GM03348 (cell line): Measurements from ENCODE around the gene MICALL1.

ENCODE experiments used
- DNase-seq: peaks from one replicate; pipeline ENCODE4 v3.0.0; 2012; ENCODE audit warnings: low spot score

The MICALL1 gene

GRCh38 chr22:37904572-37905533, 1.2 kb upstream of the MICALL1 start:
- DNase-seq: peak; percentile 94

GRCh38 chr22:37906364-37907008, 389 bp downstream of the MICALL1 start:
- DNase-seq: peak; percentile 69

GRCh38 chr22:37907036-37907954, 1.2 kb downstream of the MICALL1 start:
- DNase-seq: peak; percentile 60

DNA sequence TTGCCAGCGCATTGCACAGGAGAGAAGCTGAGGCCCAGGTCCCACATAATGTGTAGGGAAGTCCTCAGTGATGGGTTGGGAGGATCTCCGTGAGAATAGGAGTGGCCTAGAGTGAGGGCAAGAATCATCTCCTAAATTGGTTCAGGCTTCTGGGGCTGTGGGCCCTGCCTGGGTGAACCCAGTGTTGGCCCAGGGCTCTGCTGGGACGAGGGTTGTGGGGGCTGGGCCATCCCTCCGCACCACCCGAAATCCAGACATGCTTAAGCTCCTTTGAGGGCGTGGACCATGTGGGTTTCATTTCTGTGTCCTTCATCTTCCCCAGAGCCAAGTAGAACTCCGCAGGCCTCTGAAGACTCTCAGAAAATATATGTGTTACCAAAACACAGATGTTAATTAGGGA, 3.7 kb downstream of the MICALL1 start:
- DNase-seq: peak; percentile 76

DNA sequence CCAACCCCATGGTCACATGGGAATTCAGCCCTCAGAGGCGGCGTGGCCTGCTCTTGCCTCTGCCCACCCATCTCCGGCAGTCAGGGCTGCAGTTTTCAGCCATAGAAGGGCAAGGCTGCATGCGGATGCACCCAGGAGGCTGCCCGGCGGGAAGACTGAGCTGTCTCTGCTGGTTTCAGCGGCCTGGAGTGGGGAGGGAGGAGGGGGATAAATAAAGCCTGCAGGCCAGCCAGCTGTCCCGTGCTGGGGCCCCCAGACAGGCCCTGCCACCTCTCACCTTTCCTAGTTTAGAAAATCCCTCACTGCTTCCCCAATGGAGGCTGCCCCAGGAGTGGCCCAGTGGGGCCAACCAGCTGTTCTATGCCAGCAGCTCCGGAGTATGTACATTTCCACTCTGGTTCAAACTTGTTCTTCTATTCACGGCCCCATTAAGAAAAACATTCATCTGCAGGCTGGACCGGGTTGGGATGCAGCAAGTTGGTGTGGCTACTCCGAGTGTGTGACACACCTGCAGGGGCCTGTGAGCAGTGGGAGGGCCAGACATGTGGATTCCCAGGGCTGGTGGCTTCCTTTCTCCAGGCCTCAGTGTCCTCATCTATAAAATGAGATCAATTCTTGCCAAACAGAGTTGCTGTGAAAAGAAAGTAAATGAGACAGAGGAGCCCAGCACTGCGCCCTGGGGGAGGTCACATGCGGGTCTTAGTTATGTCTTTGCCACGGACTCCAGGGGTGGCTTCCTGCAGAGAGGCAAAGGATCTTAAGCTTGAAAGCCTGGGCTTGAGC, 5.0 kb downstream of the MICALL1 start:
- DNase-seq: no peak

GRCh38 chr22:37911697-37912096, 5.6 kb downstream of the MICALL1 start:
- no peak for DNase-seq

GRCh38 chr22:37912171-37912570, 6.1 kb downstream of the MICALL1 start:
- DNase-seq: no peak

DNA sequence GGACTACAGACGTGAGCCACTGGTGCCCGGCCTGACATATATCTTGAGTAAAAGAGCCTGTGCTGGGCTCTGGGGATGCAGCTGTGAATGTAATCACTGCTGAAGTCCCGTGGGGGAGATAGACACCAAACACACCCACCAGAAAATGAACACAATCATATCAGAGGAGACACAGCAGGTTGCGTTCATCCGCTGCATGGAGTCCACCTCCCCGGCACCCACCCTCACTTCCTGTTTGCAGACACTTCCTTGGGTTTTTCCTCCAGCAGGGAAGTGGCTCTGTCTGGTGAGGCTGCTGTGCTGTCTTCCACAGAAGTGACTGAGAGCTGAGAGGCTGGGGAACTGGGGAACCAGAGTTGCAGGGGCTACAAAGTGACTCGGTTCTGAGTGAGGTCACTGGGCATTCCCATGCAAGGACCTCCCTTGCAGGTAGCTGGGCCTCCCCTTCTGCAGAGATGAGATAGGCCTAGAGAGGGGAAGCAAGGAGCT, 7.2 kb downstream of the MICALL1 start:
- DNase-seq: no peak

- no peak for DNase-seq
These were observed 10.2 kb downstream of the MICALL1 start for GRCh38 chr22:37916311-37916710.

GRCh38 chr22:37917874-37918548, 11.9 kb downstream of the MICALL1 start:
- DNase-seq: no peak

- no peak for DNase-seq
These were observed 12.6 kb downstream of the MICALL1 start for GRCh38 chr22:37918580-37919270.

- DNase-seq: no peak
These were observed 14.0 kb downstream of the MICALL1 start for GRCh38 chr22:37920126-37920525.

- no peak for DNase-seq
These were observed 16.1 kb downstream of the MICALL1 start for GRCh38 chr22:37922191-37922590.

- DNase-seq: no peak
These were observed 17.8 kb downstream of the MICALL1 start for GRCh38 chr22:37923927-37924326.

GRCh38 chr22:37924386-37925065, 18.4 kb downstream of the MICALL1 start:
- no peak for DNase-seq

- no peak for DNase-seq
These were observed 19.2 kb downstream of the MICALL1 start for GRCh38 chr22:37925330-37925729.

- DNase-seq: no peak
These were observed 19.7 kb downstream of the MICALL1 start for GRCh38 chr22:37925767-37926166.

- no peak for DNase-seq
These were observed 20.3 kb downstream of the MICALL1 start for GRCh38 chr22:37926358-37926757.
